NCI-H524 (cell line): ENCODE measurements around the gene ANKRD35.
A peak's percentile ranks its signal among the peaks of the same experiment; 100 is the strongest.
"Not testable (repeated sequence)": the region's sequence is repeated elsewhere in the genome, so short reads cannot be mapped to it uniquely, and the experiment has no call there.

Source experiments
- DNase-seq, 2 experiments: peaks; one replicate each; lab custom pipeline; 2025; lab: John Stamatoyannopoulos, UW

ANKRD35 gene

GRCh38 chr1:145858238-145858900, 27.3 kb downstream of the ANKRD35 start:
- peak; percentile 60 to 62 for DNase-seq

DNA sequence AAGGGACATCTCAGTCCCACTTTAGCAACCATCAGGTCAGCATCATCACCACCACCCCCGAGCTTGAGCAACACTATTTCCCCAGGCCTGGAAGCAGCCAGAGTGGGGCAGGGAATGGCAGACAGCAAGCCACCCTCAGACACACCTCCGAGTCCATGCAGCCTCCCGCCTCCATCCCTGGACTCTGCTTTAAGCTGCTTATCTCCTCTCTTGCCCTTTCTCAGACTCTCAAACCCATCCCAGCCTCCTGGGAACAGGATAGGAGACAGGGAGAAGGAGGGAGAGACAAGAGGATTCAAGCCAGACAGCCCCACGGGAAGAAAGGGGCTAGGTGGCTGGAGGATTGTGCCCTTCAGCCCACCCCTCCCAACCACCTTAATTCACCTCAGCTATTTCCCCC, 28.5 kb downstream of the ANKRD35 start:
- DNase-seq, result no peak

- DNase-seq, result no peak
Observed at GRCh38 chr1:145855426-145855948, 30.2 kb downstream of the ANKRD35 start.

GRCh38 chr1:145849356-145850160, 36.1 kb downstream of the ANKRD35 start:
- DNase-seq, result no peak

GRCh38 chr1:145847827-145848226, 37.8 kb downstream of the ANKRD35 start:
- no peak for DNase-seq

DNA sequence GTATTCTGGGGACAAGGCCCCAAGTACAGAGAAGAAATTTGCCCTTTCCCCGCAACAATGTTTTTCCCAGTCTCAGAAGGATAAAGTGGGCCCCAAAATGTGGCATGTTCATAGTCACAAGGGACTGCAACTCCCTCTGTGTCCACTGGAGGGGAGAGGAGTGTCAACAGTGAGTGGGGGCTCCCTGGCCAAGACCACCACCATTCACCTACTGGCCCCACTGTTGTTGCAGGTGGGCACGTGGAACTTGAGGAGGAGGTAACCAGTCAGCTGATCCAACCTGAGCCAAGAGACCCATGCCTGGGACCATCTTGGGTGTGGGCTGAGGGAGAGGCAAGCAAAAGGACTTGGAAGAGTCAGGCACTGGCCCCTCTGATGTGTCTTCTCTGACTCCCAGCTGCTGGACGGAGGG, 39.5 kb downstream of the ANKRD35 start:
- peak in 1 of 2 experiments; percentile 25 for DNase-seq

DNA sequence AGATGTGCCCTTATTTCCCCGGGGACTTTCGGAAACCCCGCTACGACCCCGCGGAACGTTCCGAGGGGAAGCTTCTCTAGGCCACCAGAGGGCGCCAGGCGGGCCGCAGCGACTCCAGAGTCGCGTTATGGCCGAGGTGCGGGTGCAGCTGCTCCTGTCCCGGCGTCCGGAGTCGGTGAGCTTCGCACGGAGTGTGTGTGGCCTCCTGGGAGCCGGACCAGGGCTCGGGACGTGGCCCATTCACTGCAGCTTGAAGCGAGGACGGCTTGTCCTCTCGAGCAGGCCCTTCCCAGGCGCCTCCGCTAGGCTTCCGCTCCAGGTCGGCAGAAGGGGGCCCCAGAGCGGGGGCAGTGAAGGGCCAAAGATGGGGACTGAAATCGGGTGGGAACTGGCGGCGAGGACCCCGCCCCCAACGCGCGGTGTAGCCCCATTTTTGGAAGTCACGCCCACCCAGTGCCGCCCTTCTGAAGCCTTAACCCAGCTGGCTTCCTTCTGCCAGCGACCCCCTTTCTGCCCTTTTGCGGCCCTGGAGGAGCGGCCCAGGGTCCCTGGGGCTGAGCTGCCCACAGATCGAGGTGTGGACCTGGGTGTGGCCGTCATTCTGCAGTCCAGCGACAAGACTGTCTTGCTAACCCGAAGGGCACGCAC, 40.0 kb downstream of the ANKRD35 start, which contains the start of gene NUDT17:
NUDT17 (plus strand) TSS at position 117 of the 648 bp plus-strand sequence; CDS start at position 128, 11 bp downstream.
- peak; percentile 59 to 74 for DNase-seq

- DNase-seq, result peak in 1 of 2 experiments; percentile 52
Observed at GRCh38 chr1:145845144-145845513, 40.5 kb downstream of the ANKRD35 start.

GRCh38 chr1:145843031-145843430, 42.6 kb downstream of the ANKRD35 start:
- DNase-seq, result no peak

GRCh38 chr1:145837656-145838055, 48.0 kb downstream of the ANKRD35 start:
- DNase-seq, result no peak

DNA sequence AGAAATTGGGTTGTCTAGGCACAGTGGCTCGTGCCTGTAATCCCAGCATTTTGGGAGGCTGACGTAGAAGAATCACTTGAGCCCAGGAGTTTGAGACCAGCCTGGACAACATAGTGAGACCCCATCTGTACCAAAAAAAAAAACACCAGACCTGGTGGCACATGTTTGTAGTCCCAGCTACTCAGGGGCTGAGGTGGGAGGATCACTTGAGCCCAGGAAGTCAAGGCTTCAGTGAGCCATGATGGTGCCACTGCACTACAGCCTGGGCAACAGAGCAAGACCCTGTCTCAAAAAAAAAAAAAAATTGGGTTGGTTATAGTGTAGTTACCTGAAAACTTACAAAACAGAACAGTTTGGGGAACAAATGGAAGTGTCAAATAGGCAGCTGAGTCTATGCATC, 54.9 kb downstream of the ANKRD35 start:
- not testable (repeated sequence) for DNase-seq

- no peak for DNase-seq
Observed at GRCh38 chr1:145828367-145829026, 57.2 kb downstream of the ANKRD35 start.

GRCh38 chr1:145827966-145828365, 57.7 kb downstream of the ANKRD35 start:
- DNase-seq, result no peak

- no peak for DNase-seq
Observed at GRCh38 chr1:145826030-145826429, 59.6 kb downstream of the ANKRD35 start.

DNA sequence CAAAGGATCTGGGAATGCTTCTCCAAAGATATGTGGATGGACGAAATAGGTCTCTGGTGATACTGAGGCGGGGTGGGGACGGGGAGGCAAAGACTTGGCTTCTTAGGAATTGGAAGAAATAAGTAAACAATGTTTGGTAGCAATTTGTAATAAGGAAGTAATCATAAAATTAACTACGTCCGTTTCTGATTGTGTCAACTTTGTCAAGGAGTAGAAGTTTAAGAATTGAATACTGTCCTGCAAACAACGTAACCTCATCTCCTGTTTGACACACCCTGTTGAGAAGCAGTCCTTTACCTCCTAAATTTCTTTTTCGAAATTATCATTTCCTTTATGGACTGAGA, 61.2 kb downstream of the ANKRD35 start:
- DNase-seq, result no peak

- peak; percentile 81 to 87 for DNase-seq
Observed at GRCh38 chr1:145823565-145824498, 61.8 kb downstream of the ANKRD35 start, which contains the start of the genes POLR3C and RNF115. Gene POLR3C (plus strand): TSS chr1:145824200. CDS start chr1:145825777, 1,577 bp downstream. Gene RNF115 (minus strand): TSS chr1:145824095. CDS start chr1:145823873, 222 bp downstream.

DNA sequence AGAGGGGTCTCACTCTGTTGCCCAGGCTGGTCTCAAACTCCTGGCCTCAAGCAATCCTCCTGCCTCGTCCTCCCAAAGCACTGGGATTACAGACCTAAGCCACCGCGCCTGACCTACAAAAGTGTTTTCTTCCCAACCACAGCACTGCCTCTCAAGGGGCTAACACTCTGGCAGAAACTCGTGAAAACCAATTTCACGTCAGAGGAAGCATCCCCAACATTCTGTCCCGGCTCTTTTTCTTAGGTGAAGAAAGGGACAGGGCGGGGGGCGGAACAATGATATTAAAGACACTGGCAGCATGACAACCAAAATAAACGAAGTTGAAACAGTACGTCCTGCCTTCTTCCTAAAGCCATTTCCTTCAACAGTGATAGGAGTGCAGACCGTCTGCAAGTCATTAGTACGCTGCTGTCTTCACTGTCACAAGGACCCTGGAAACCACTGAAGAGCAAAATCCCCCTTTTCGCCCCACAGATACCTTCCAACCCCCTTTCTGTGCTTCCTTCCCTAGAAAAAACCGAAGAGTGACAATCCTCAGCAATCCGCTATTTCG, 62.8 kb downstream of the ANKRD35 start:
- DNase-seq, result not testable (repeated sequence)

DNA sequence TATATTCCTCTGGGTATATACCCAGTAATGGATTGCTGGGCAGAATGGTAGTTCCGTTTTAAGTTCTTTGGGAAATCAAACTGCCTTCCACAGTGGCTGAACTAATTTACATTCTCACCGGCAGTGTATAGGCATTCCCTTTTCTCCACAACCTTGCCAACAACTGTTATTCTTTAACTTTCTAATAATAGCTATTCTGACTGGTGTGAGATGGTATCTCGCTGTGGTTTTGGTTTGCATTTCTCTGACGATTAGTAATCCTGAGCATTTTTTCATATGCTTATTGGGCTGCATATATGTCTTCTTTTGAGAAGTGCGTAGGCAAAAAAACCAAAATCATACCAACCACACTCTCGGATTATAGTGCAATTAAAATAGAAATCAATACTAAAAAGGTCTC, 67.6 kb downstream of the ANKRD35 start:
- not testable (repeated sequence) for DNase-seq
